Transverse colon (tissue), 4 donors: Measurements from ENCODE around the gene NMU.

ENCODE experiments used
- CTCF ChIP-seq, 5 experiments: fragments of 200-600 bp in 3 of 5; fragments of 450-650 bp in 2 of 5; sonication (generic) in 3 of 5; IDR thresholded peaks; 1 replicate in 2 of 5; 2 replicates in 3 of 5; pipeline ENCODE4 v1.5.1; 2016 to 2017; ENCODE audit warnings: antibody characterized with exemption in 5 of 5, inconsistent platforms in 3 of 5, mild to moderate bottlenecking in 2 of 5, moderate library complexity in 1 of 5
- POLR2AphosphoS5 ChIP-seq, 3 donors: sonication (generic); formaldehyde crosslinking; IDR thresholded peaks; one replicate each; pipeline ENCODE4 v1.6.1; 2016; ENCODE audit warnings: antibody characterized with exemption in 3 of 3

GRCh38 chr4:55549888-55550287, 86.2 kb downstream of the NMU start:
- no peak for TF ChIP-seq CTCF (IDR thresholded peaks at IDR 0.05)
- TF ChIP-seq POLR2AphosphoS5 (IDR thresholded peaks at IDR 0.05) = no peak
